WTC11 (cell line): ENCODE data around the gene TCEANC2. TPM values are rescaled to one million over a fixed set of nuclear protein-coding genes. Genes with fewer than 3 reads are reported as not detected.

Source experiments
- ATAC-seq: fragments of 200-7000 bp; cut with Tn5 transposase; 2 replicates; pipeline ENCODE4 v1.10.0; 2021; ENCODE audit warnings: mild to moderate bottlenecking, moderate library complexity
- CTCF ChIA-PET: fragments of 300-600 bp; sonication (Branson Sonifier 250); formaldehyde crosslinking; loops from one replicate; lab custom pipeline; 2021; ENCODE audit warnings: antibody characterized with exemption; lab: Charles Lee
- POLR2A ChIA-PET: fragments of 350-600 bp; sonication (Branson Sonifier 250); formaldehyde crosslinking; loops from one replicate; lab custom pipeline; 2021; ENCODE audit warnings: antibody characterized with exemption; lab: Charles Lee
- DNase-seq: peaks from one replicate; pipeline ENCODE4 v3.0.0; 2021; ENCODE audit warnings: low spot score
- H3K27ac Mint-ChIP-seq: 2 replicates; pipeline ENCODE4 v1.8.0; 2021; ENCODE audit warnings: mixed read lengths
- H3K27me3 Mint-ChIP-seq: 2 replicates; pipeline ENCODE4 v1.8.0; 2021; ENCODE audit warnings: low read depth, mild to moderate bottlenecking, moderate library complexity, mixed read lengths
- H3K36me3 Mint-ChIP-seq: 2 replicates; pipeline ENCODE4 v1.8.0; 2021; ENCODE audit warnings: mixed read lengths
- H3K4me1 Mint-ChIP-seq: 2 replicates; pipeline ENCODE4 v1.8.0; 2022; ENCODE audit warnings: mixed read lengths
- H3K4me3 Mint-ChIP-seq: 2 replicates; pipeline ENCODE4 v1.8.0; 2021; ENCODE audit warnings: mild to moderate bottlenecking, moderate library complexity, mixed read lengths
- H3K9me3 Mint-ChIP-seq: 2 replicates; pipeline ENCODE4 v1.8.0; 2021; ENCODE audit warnings: mixed read lengths
- AFF4 ChIP-seq: sonication (generic); formaldehyde crosslinking; IDR thresholded peaks from 2 replicates; pipeline ENCODE4 v1.8.1; 2023; ENCODE audit warnings: mild to moderate bottlenecking, missing genetic modification reagents, borderline replicate concordance
- ATF3 ChIP-seq: sonication (generic); formaldehyde crosslinking; conservative IDR thresholded peaks from 2 replicates; pipeline ENCODE4 v1.8.1; 2022; ENCODE audit warnings: mild to moderate bottlenecking, missing genetic modification reagents
- CREM ChIP-seq: sonication (generic); formaldehyde crosslinking; IDR thresholded peaks from 2 replicates; pipeline ENCODE4 v1.8.1; 2022; ENCODE audit warnings: mild to moderate bottlenecking, missing genetic modification reagents, moderate library complexity
- E2F1 ChIP-seq: sonication (generic); formaldehyde crosslinking; IDR thresholded peaks from 2 replicates; pipeline ENCODE4 v1.8.0; 2022; ENCODE audit warnings: mild to moderate bottlenecking, missing genetic modification reagents
- ETV6 ChIP-seq: sonication (generic); formaldehyde crosslinking; IDR thresholded peaks from 2 replicates; pipeline ENCODE4 v1.8.1; 2022; ENCODE audit warnings: mild to moderate bottlenecking, missing genetic modification reagents
- FOXJ3 ChIP-seq: sonication (generic); formaldehyde crosslinking; IDR thresholded peaks from 2 replicates; pipeline ENCODE4 v1.9.0; 2021; ENCODE audit warnings: missing genetic modification reagents, mild to moderate bottlenecking, borderline replicate concordance
- FOXP4 ChIP-seq: sonication (generic); formaldehyde crosslinking; IDR thresholded peaks from 2 replicates; pipeline ENCODE4 v1.8.0; 2022; ENCODE audit warnings: mild to moderate bottlenecking, missing genetic modification reagents
- GTF2I ChIP-seq: fragments of 250-450 bp; sonication (Bioruptor Pico); conservative IDR thresholded peaks from 2 replicates; pipeline ENCODE4 v1.4.0; 2021; ENCODE audit warnings: mild to moderate bottlenecking
- IRF1 ChIP-seq: sonication (generic); formaldehyde crosslinking; IDR thresholded peaks from 2 replicates; pipeline ENCODE4 v1.8.0; 2023; ENCODE audit warnings: missing genetic modification reagents
- JAZF1 ChIP-seq: fragments of 250-450 bp; sonication (Bioruptor Pico); IDR thresholded peaks from 2 replicates; pipeline ENCODE4 v1.9.0; 2021; ENCODE audit warnings: moderate library complexity, mild to moderate bottlenecking, inconsistent platforms
- KAT7 ChIP-seq: sonication (generic); formaldehyde crosslinking; IDR thresholded peaks from 2 replicates; pipeline ENCODE4 v1.8.1; 2023; ENCODE audit warnings: missing genetic modification reagents, mild to moderate bottlenecking, borderline replicate concordance
- MYBL2 ChIP-seq: sonication (generic); formaldehyde crosslinking; IDR thresholded peaks from 2 replicates; pipeline ENCODE4 v1.8.1; 2023; ENCODE audit warnings: mild to moderate bottlenecking, moderate library complexity, missing genetic modification reagents
- NFYB ChIP-seq: sonication (generic); formaldehyde crosslinking; conservative IDR thresholded peaks from 2 replicates; pipeline ENCODE4 v1.8.0; 2022; ENCODE audit warnings: low read depth, missing genetic modification reagents
- NR3C1 ChIP-seq: sonication (generic); formaldehyde crosslinking; conservative IDR thresholded peaks from 2 replicates; pipeline ENCODE4 v1.8.1; 2023; ENCODE audit warnings: low read depth, mild to moderate bottlenecking, missing genetic modification reagents
- STAT6 ChIP-seq: sonication (generic); formaldehyde crosslinking; conservative IDR thresholded peaks from 2 replicates; pipeline ENCODE4 v1.8.1; 2023; ENCODE audit warnings: mild to moderate bottlenecking, low read depth, missing genetic modification reagents, moderate library complexity
- TEAD1 ChIP-seq: sonication (generic); formaldehyde crosslinking; IDR thresholded peaks from 2 replicates; pipeline ENCODE4 v1.8.0; 2022; ENCODE audit warnings: mild to moderate bottlenecking, missing genetic modification reagents
- ZNF281 ChIP-seq: sonication (generic); formaldehyde crosslinking; IDR thresholded peaks from 2 replicates; pipeline ENCODE4 v1.8.0; 2023; ENCODE audit warnings: mild to moderate bottlenecking, missing genetic modification reagents
- ZNF396 ChIP-seq: fragments of 250-450 bp; sonication (Bioruptor Pico); IDR thresholded peaks from 2 replicates; pipeline ENCODE4 v1.8.0; 2021; ENCODE audit warnings: mild to moderate bottlenecking, moderate library complexity, borderline replicate concordance
- total RNA-seq: library from RNA; stranded (reverse); gene quantifications from 3 replicates; pipeline ENCODE4 v1.2.3, GENCODE V29; 2021

Gene TCEANC2
- total RNA-seq, 1 experiment from 2014 or later: 6.3 TPM

- no peak for TF ChIP-seq STAT6 (CRISPR knock-in tag)
- no peak for TF ChIP-seq TEAD1 (CRISPR knock-in tag)
- no peak for TF ChIP-seq IRF1
Observed at GRCh38 chr1:54107131-54107530, 53.7 kb downstream of the TCEANC2 start (continued).

GRCh38 chr1:54108156-54108555 is 54.7 kb downstream of the TCEANC2 start:
- TF ChIP-seq ZNF396: no peak
- no peak for TF ChIP-seq NFYB
- no peak for TF ChIP-seq CREM
- no peak for TF ChIP-seq ZNF281 (CRISPR knock-in tag)
- H3K36me3 Mint-ChIP-seq: no peaks in the 10 kb centered on the region
- no peak overlapping the region for H3K4me3 Mint-ChIP-seq
- H3K9me3 Mint-ChIP-seq: no peaks in the 10 kb centered on the region
- H3K4me1 Mint-ChIP-seq: 0 out of 2 replicates have a peak, but pooled peaks cover 2% of the 10 kb centered on the region
- no peak overlapping the region for H3K27ac Mint-ChIP-seq
- ATAC-seq (no peak), DNase-seq (no peak)
- CTCF ChIA-PET: interaction anchor here (1.8 to 2.1 kb wide), 2 partner anchors 26 to 74 kb away, joined by 4 to 7 read pairs; no protein-coding TSS in a partner anchor
- H3K27me3 Mint-ChIP-seq: no peaks in the 10 kb centered on the region
- POLR2A ChIA-PET: no interaction called here

- no peak overlapping the region for H3K4me3 Mint-ChIP-seq
- no peaks in the 10 kb centered on the region for H3K36me3 Mint-ChIP-seq
- H3K4me1 Mint-ChIP-seq: 0 out of 2 replicates have a peak, but pooled peaks cover 2% of the 10 kb centered on the region
- ChIA-PET POLR2A (no interaction called here), CTCF (interaction anchor here (1.8 to 2.1 kb wide), 2 partner anchors 28 to 72 kb away, joined by 4 to 7 read pairs; no protein-coding TSS in a partner anchor)
- no peaks in the 10 kb centered on the region for H3K27me3 Mint-ChIP-seq
- ATAC-seq (no peak), DNase-seq (no peak)
- no peaks in the 10 kb centered on the region for H3K9me3 Mint-ChIP-seq
- no peak overlapping the region for H3K27ac Mint-ChIP-seq
- TF ChIP-seq AFF4 (CRISPR knock-in tag) (no peak), JAZF1 (CRISPR knock-in tag) (no peak), FOXP4 (CRISPR knock-in tag) (no peak), E2F1 (CRISPR knock-in tag) (no peak), MYBL2 (CRISPR knock-in tag) (no peak), ETV6 (no peak), ATF3 (no peak), KAT7 (CRISPR knock-in tag) (no peak), NR3C1 (no peak), GTF2I (CRISPR knock-in tag) (no peak), FOXJ3 (CRISPR knock-in tag) (no peak)
Observed at GRCh38 chr1:54109129-54110090, 56.0 kb downstream of the TCEANC2 start.
